ENCODE measurements around the gene FZD7.

- no peak for TF ChIP-seq CTCF (conservative IDR thresholded peaks at IDR 0.05; ENCODE audit: low read depth, low read length)
- TF ChIP-seq EZH2 (IDR thresholded peaks at IDR 0.05; ENCODE audit: low read length, unreplicated experiment) = no peak
Observed at GRCh38 chr2:202001826-202002225, 31.8 kb upstream of the FZD7 start.

Measured in PC-3 (cell line).